Measurements from ENCODE around the gene CALD1.

DNA sequence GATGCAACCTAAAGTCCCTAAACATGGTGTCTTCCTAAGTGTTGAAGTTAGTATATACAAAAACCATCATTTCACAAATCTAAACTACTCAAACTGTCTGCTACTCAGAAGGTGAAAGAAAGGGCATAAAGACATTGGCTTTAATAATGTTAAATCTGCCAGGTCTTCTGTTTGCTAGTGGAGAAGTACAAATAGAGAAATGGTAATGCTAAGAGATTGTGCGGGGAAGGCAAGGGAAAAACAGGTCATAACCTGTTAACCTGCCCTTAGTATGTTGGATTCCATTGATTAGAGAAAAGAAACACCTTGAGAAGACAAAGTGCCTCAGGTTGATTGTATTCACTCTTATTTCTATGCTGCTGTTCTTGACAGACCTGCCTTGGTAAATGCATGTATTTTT lies 80.3 kb downstream of the CALD1 start:
- TF ChIP-seq POLR2A (IDR thresholded peaks at IDR 0.05) = no peak
- TF ChIP-seq, protein P1, sequence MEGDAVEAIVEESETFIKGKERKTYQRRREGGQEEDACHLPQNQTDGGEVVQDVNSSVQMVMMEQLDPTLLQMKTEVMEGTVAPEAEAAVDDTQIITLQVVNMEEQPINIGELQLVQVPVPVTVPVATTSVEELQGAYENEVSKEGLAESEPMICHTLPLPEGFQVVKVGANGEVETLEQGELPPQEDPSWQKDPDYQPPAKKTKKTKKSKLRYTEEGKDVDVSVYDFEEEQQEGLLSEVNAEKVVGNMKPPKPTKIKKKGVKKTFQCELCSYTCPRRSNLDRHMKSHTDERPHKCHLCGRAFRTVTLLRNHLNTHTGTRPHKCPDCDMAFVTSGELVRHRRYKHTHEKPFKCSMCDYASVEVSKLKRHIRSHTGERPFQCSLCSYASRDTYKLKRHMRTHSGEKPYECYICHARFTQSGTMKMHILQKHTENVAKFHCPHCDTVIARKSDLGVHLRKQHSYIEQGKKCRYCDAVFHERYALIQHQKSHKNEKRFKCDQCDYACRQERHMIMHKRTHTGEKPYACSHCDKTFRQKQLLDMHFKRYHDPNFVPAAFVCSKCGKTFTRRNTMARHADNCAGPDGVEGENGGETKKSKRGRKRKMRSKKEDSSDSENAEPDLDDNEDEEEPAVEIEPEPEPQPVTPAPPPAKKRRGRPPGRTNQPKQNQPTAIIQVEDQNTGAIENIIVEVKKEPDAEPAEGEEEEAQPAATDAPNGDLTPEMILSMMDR (IDR thresholded peaks at IDR 0.05) = no peak

All from uterus (tissue), 2 donors.